GM12873 (cell line): Measurements from ENCODE around the gene RBMS3.

Experiments
- CTCF ChIP-seq: IDR thresholded peaks from 2 replicates; pipeline ENCODE4 v1.5.1; 2012; ENCODE audit warnings: low read depth, mild to moderate bottlenecking, moderate library complexity, low read length, control low read depth; ENCODE audit not compliant: insufficient read depth; ENCODE audit errors: missing control alignments

Gene RBMS3

DNA sequence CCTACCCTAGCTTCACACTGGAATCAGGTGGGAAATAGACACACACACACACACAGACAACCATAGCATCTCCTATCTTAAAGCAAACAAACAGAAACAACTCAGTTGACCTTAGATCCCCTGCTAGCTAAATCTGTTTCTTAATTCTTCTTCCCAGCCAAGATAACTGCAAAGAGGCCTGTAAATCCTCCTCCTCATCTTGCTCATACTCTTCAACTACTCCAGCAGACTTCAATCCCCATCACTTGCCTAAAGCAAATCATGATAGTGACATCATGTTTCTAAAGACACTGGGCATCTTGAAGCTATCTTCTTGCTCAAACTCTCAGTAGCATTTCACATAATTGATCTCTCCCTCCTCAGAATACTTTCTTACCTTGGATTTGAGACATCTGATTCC lies 303.0 kb downstream of the RBMS3 start:
- no peak for TF ChIP-seq CTCF

DNA sequence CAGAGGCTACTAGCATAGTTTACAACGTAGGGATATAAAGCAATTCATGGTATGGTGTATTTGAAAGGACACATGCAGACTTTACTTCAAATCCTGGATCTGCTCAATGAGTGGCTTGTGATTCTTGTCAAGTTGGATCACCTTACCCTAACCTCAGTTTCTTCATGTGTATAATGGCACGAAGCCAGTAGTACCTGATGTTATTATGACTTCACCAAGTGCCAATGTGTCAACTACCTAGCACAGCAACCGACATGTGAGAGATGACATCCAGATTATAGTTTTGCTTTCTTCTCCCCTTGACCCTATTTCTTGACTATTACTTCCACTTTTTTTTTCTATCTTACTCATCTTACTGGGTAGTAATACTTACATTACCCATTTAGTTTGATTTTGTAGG lies 304.5 kb downstream of the RBMS3 start:
- no peak for TF ChIP-seq CTCF

- no peak for TF ChIP-seq CTCF
Observed at GRCh38 chr3:29587340-29587739, 306.5 kb downstream of the RBMS3 start.

DNA sequence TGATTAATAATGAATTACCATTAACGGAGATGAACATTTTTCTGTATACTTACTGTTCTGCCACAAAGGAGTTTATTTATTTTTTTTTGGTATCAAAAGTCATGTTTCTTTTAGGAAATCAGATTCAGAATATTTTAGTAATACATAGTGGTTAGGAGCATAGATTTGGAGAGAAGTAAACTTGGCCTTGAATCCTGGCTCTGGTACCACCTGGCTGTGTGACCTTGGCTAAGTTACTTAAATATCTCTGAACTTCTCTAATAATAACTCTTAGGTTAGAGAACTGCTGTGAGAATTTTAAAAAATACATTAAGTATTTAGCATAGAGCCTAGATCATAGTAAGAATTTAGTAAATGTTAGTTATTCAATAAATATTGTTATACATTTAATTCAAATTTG lies 309.1 kb downstream of the RBMS3 start:
- no peak for TF ChIP-seq CTCF

GRCh38 chr3:29590461-29590860 lies 309.6 kb downstream of the RBMS3 start:
- no peak for TF ChIP-seq CTCF

DNA sequence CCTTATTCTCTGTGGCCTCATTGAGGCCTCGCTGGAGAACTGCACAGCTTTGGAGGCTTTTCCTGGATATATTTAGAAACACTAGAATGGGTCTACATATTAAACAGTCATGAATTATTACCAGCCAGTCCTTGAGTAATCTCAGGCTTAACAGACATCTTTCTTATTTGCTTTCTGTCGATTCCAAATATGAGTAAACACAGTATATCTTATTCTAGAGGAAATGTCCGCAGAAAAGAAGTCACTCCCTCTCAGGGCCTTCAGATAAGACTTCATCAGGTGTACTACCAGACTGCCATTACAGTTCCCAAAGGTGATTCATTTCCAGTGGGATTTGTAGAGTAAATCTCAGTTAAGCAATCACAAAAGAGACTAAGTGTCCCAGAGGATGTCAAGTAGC lies 310.7 kb downstream of the RBMS3 start:
- TF ChIP-seq CTCF = no peak

DNA sequence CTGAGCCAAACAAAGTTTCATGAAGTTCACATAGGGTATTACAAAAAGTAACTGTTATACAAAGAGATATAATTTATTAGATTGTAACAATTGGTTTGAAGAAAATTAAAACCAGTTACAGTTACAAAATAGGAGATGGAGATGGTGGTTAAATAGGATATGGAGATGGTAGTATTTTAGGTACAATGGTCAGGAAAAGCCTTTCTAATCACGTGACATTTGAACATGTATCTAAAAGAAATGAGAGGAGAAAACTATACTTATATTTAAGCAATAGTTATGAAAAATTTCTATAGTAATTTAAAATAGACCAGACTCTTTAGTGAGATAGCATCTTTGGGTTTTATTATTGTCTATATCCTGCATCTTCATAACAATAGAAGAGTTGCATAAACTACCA lies 312.9 kb downstream of the RBMS3 start:
- TF ChIP-seq CTCF = no peak

DNA sequence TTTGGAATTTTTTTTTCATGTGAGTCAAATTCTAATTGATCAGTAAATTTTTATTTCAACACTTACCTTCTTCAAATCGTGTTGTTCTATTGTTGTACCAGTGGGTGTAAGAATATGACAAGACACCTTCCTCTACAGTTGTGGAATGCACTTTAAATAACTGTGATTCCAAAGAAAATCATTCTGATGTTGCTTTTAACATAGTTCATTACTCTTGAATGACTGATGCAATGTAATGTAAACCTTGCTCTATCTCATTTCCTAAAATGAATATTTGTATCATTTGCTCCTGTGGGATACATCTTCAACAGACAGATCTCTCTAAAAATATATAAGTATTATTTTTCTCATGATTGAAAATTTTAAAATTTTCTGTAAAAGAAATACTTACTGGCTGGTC lies 313.4 kb downstream of the RBMS3 start:
- no peak for TF ChIP-seq CTCF
